Ovary (tissue), 9 donors: Measurements from ENCODE around the gene SND1. TPM values are rescaled to one million over a fixed set of nuclear protein-coding genes. Genes with fewer than 3 reads are reported as not detected.

ENCODE experiments used
- DNase-seq, 5 donors: peaks; one replicate each; pipeline ENCODE4 v3.0.0-alpha.2; 2019 to 2020
- H3K27ac ChIP-seq, 2 donors: fragments of 200-600 bp; one replicate each; pipeline versions ENCODE4 v1.5.1 to v1.8.0; 2019 to 2022
- H3K27me3 ChIP-seq: fragments of 200-600 bp; one replicate; pipeline ENCODE4 v1.8.0; 2022
- H3K36me3 ChIP-seq: fragments of 200-600 bp; sonication (generic); one replicate; pipeline ENCODE4 v1.5.1; 2019
- H3K4me1 ChIP-seq: one replicate; pipeline ENCODE4 v1.8.1; 2013; ENCODE audit warnings: mild to moderate bottlenecking, moderate library complexity; ENCODE audit not compliant: insufficient read depth
- H3K4me3 ChIP-seq: fragments of 200-600 bp; sonication (generic); one replicate; pipeline ENCODE4 v1.5.1; 2017
- H3K9me3 ChIP-seq, 2 donors: fragments of 200-600 bp in 1 of 2; sonication (generic) in 1 of 2; one replicate each; pipeline versions ENCODE4 v1.5.1 to v1.8.1; 2013 to 2019; ENCODE audit warnings: mild to moderate bottlenecking in 1 of 2, moderate library complexity in 1 of 2
- CTCF ChIP-seq, 3 donors: fragments of 450-650 bp in 2 of 3; fragments of 200-600 bp in 1 of 3; IDR thresholded peaks; one replicate each; pipeline versions ENCODE4 v1.5.1 to v1.8.0; 2016 to 2022; ENCODE audit warnings: antibody characterized with exemption in 3 of 3, mild to moderate bottlenecking in 1 of 3
- EP300 ChIP-seq: sonication (generic); formaldehyde crosslinking; IDR thresholded peaks from one replicate; pipeline ENCODE4 v1.6.1; 2017; ENCODE audit warnings: antibody characterized with exemption
- POLR2A ChIP-seq: fragments of 450-650 bp; IDR thresholded peaks from one replicate; pipeline ENCODE4 v1.6.1; 2017; ENCODE audit warnings: antibody characterized with exemption, mild to moderate bottlenecking, moderate library complexity
- WGBS, 3 donors: extraction: QIAGEN DNeasy Blood & Tissue Kit in 1 of 3; methylation state at CpG; one replicate each; pipeline versions ENCODE4 v1.1.5 to v1.1.7; 2013 to 2017; 5-methylcytosine and 5-hydroxymethylcytosine counted together
- intact Hi-C, 4 donors: fragments of 100-400 bp; cut with DNase I; formaldehyde crosslinking; loops; one replicate each; pipeline versions ENCODE4 v1.11.0 to v1.15.1; 2022 to 2023
- polyA plus RNA-seq, 2 donors: library from polyadenylated mRNA; stranded (reverse); fragments of 200-250 nt in 1 of 2; fragments of 350-450 nt in 1 of 2; fragmentation: Illumina TruSeq in 1 of 2; extraction: RNeasy Lipid Tissue Mini Kit (QIAGEN cat#74804) in 1 of 2; gene quantifications; one replicate each; pipeline ENCODE4 v1.2.3, GENCODE V29; 2013 to 2014
- total RNA-seq, 7 donors: library from RNA; depleted of rRNA in 2 of 7; stranded (reverse); fragments of >200 nt in 2 of 7; fragmentation: NEBNext Ultra II Directional in 3 of 7; extraction: Animal tissue kit (Norgen Biotek cat#: 25700) in 3 of 7; gene quantifications; one replicate each; pipeline versions ENCODE4 v1.1.0 to v1.2.4, GENCODE V29; 2016 to 2023
- donor health status: DM: no; HTN: no; CAD: no; lungs with moderate emphysema.
- donor health status: DM: no; HTN: no; CAD: no.
- donor health status: Bipolar disorder and iron deficiency.
- donor health status: DM: yes; HTN: yes; CAD: no.
- donor health status: DM: no; HTN: no; CAD: no.
- donor health status: DM: yes; HTN: yes; CAD: no.

SND1 gene
- total and polyA plus RNA-seq, 9 donors, result 91.4 to 297 (median 182) TPM

DNA sequence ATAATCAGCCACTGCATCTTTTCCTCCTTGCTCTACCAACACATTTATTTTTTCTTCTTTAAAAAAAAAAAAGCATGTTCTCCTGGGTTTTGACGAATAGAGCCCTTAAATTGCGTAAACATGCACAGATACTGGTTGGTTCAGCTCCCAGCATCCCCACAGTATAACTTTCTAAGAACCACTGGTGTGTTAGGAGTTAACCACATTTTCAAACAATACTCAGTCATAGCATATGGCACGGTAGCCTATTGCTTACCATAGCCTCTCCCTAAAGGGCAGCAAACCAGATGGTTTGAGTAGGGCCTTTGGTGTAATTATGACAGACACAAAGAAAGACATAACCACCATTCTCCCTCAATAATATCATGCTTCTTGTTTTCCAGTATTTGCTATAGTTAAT lies 234.3 kb downstream of the SND1 start:
- intact Hi-C loops, result no loop called here
- TF ChIP-seq EP300 (no peak), CTCF (IDR thresholded peaks at IDR 0.05) (no peak), POLR2A (no peak)

GRCh38 chr7:127887096-127887495 lies 235.1 kb downstream of the SND1 start:
- Histone ChIP-seq H3K27me3 (no peaks in the 10 kb centered on the region), H3K9me3 (no peaks in the 10 kb centered on the region), H3K27ac (no peak overlapping the region), H3K4me1 (peaks cover 7% of the 10 kb centered on the region), H3K4me3 (no peak overlapping the region), H3K36me3 (no peaks in the 10 kb centered on the region)
- DNase-seq, result no peak
- TF ChIP-seq CTCF (IDR thresholded peaks at IDR 0.05) (no peak), EP300 (no peak), POLR2A (no peak)
- 78 to 81% (median 80%) methylated on average over 6 of the region's 6 CpGs for WGBS, 3 donors
- intact Hi-C loops, result no loop called here

More for the DNA sequence above, 234.3 kb downstream of the SND1 start:
- H3K36me3 ChIP-seq, result no peaks in the 10 kb centered on the region
- DNase-seq, result no peak
- H3K4me3 ChIP-seq, result no peak overlapping the region
- H3K4me1 ChIP-seq, result peaks cover 9% of the 10 kb centered on the region
- H3K27me3 ChIP-seq, result no peaks in the 10 kb centered on the region
- no peaks in the 10 kb centered on the region for H3K9me3 ChIP-seq
- 60 to 64% (median 63%) methylated on average over 3 of the region's 3 CpGs for WGBS, 3 donors
- no peak overlapping the region for H3K27ac ChIP-seq

DNA sequence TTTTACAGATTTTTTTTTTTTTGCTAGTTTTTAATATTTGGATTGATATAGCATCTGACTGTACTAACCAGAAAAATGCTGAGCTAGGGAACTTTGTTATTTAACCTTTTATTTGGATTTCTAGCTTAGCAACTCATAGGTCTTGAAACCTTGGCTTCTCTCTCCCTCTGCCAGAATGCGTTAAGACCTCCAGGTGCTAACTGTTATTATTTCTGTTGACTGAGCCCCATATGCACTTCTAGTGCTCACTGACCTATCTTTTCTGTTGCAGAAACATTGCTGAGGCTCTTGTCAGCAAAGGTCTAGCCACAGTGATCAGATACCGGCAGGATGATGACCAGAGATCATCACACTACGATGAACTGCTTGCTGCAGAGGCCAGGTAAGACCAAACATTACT lies 235.6 kb downstream of the SND1 start:
- no peak for TF ChIP-seq CTCF (IDR thresholded peaks at IDR 0.05)
- TF ChIP-seq POLR2A, result no peak
- no peak for TF ChIP-seq EP300
- no peak for DNase-seq
- WGBS, 3 donors, result 69 to 79% (median 70%) methylated on average over 3 of the region's 3 CpGs
- no peaks in the 10 kb centered on the region for H3K36me3 ChIP-seq
- H3K27ac ChIP-seq, result no peak overlapping the region
- H3K4me3 ChIP-seq, result no peak overlapping the region
- no peaks in the 10 kb centered on the region for H3K9me3 ChIP-seq
- intact Hi-C loops, result no loop called here
- H3K4me1 ChIP-seq, result peaks cover 6% of the 10 kb centered on the region
- H3K27me3 ChIP-seq, result no peaks in the 10 kb centered on the region

DNA sequence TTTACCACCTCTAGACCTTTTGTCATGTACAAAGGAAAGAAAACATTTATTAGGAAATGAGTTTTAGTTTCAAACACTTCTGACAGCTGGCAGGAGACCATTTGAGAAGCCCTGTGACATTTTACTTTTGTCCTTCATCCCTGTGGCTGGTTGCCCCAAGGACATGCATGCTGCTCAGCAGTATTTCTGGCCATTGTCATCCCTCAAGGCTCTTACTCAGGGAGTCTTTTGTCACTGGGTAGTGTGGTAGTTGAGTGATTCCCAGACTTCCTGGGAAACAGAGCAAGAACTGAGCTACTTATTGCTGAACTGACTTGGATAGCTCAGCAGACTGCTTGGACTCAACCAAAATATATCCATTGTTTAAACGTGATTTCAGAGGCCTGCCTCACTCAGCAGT lies 236.4 kb downstream of the SND1 start:
- H3K36me3 ChIP-seq, result no peaks in the 10 kb centered on the region
- 38 to 66% (median 50%) methylated on average over 1 of the region's 1 CpG for WGBS, 3 donors
- DNase-seq, result no peak
- TF ChIP-seq EP300, result no peak
- TF ChIP-seq POLR2A, result no peak
- TF ChIP-seq CTCF (IDR thresholded peaks at IDR 0.05), result no peak
- no peaks in the 10 kb centered on the region for H3K27me3 ChIP-seq
- no peaks in the 10 kb centered on the region for H3K9me3 ChIP-seq
- H3K27ac ChIP-seq, result no peak overlapping the region
- H3K4me3 ChIP-seq, result no peak overlapping the region
- intact Hi-C loops, result no loop called here
- peaks cover 6% of the 10 kb centered on the region for H3K4me1 ChIP-seq

DNA sequence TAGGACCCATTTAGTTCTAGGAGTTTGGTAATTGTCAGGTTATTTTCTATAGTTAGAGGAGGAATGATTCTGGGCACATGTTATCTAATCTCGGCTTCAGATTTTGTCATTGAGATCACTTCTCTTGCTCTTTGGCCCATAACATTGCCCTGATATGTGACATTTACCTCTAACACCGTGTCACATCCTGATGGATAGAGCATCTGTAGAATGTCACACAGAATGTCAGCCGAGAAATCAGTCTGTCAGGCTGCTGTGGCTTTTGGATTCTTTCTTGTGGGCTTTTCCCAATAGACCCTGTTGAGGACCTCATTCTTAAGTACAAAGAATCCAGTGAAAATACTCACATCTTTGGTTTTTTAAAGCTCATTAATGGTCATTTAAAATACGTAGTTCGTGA lies 236.8 kb downstream of the SND1 start:
- peaks cover 6% of the 10 kb centered on the region for H3K4me1 ChIP-seq
- intact Hi-C loops, result no loop called here
- no peak for DNase-seq
- no peaks in the 10 kb centered on the region for H3K27me3 ChIP-seq
- no peak for TF ChIP-seq EP300
- TF ChIP-seq POLR2A, result no peak
- TF ChIP-seq CTCF (IDR thresholded peaks at IDR 0.05), result no peak
- no peak overlapping the region for H3K27ac ChIP-seq
- no peaks in the 10 kb centered on the region for H3K9me3 ChIP-seq
- WGBS, 3 donors, result 94 to 97% (median 95%) methylated on average over 5 of the region's 5 CpGs
- no peaks in the 10 kb centered on the region for H3K36me3 ChIP-seq
- no peak overlapping the region for H3K4me3 ChIP-seq
